Neuron (in vitro differentiated cells): ENCODE measurements around the gene SDHAF2.
"Not testable (repeated sequence)": the region's sequence is repeated elsewhere in the genome, so short reads cannot be mapped to it uniquely, and the experiment has no call there.

ENCODE experiments used
- H2AFZ ChIP-seq: one replicate; pipeline ENCODE4 v1.6.1; 2013; ENCODE audit warnings: low read depth, mild to moderate bottlenecking, inconsistent platforms, low read length, moderate library complexity
- H3K27me3 ChIP-seq: one replicate; pipeline ENCODE4 v1.6.1; 2013; ENCODE audit warnings: low read length; ENCODE audit not compliant: insufficient read depth
- H3K36me3 ChIP-seq: one replicate; pipeline ENCODE4 v1.6.1; 2013; ENCODE audit warnings: low read length; ENCODE audit not compliant: insufficient read depth
- H3K4me1 ChIP-seq: one replicate; pipeline ENCODE4 v1.6.1; 2013; ENCODE audit warnings: low read length; ENCODE audit not compliant: insufficient read depth
- H3K4me3 ChIP-seq: 2 replicates; pipeline ENCODE4 v1.5.1; 2013; ENCODE audit warnings: mild to moderate bottlenecking, low read length, moderate library complexity
- H3K9me3 ChIP-seq: one replicate; pipeline ENCODE4 v1.6.1; 2013; ENCODE audit warnings: low read length

SDHAF2 gene

GRCh38 chr11:61429691-61430582 is at the start of gene SDHAF2, which contains the start of gene CPSF7:
SDHAF2 (plus strand) TSS chr11:61430124; CDS start chr11:61430147, 23 bp downstream.
CPSF7 (minus strand) TSS chr11:61429975; CDS start chr11:61429235, 740 bp downstream.
- H3K4me3 ChIP-seq, result peak within 1 kb of the TSS; percentile 96
- H3K9me3 ChIP-seq, result peaks cover 1% of the 10 kb centered on the region
- H3K4me1 ChIP-seq, result peaks cover 20% of the 10 kb centered on the region
- peaks cover 52% of the 10 kb centered on the region for H3K36me3 ChIP-seq
- H2AFZ ChIP-seq, result peak within 1 kb of the TSS; percentile 64
- no peaks in the 10 kb centered on the region for H3K27me3 ChIP-seq

GRCh38 chr11:61380884-61381283 is 49.0 kb upstream of the SDHAF2 start:
- Histone ChIP-seq H3K4me1 (no peaks in the 10 kb centered on the region), H2AFZ (no peak overlapping the region), H3K9me3 (no peaks in the 10 kb centered on the region), H3K4me3 (no peak overlapping the region), H3K36me3 (peaks cover 10% of the 10 kb centered on the region), H3K27me3 (no peaks in the 10 kb centered on the region)

GRCh38 chr11:61383859-61384258 is 46.1 kb upstream of the SDHAF2 start:
- H3K9me3 ChIP-seq, H2AFZ ChIP-seq, H3K27me3 ChIP-seq, H3K4me3 ChIP-seq, H3K36me3 ChIP-seq, H3K4me1 ChIP-seq: not testable (repeated sequence)

- Histone ChIP-seq H3K4me3 (no peak overlapping the region), H2AFZ (no peak overlapping the region), H3K4me1 (no peaks in the 10 kb centered on the region), H3K27me3 (no peaks in the 10 kb centered on the region), H3K9me3 (peaks cover under 1% of the 10 kb centered on the region), H3K36me3 (no peaks in the 10 kb centered on the region)
These were observed 45.4 kb upstream of the SDHAF2 start for GRCh38 chr11:61384271-61385242.

- Histone ChIP-seq H3K4me1 (peaks cover 2% of the 10 kb centered on the region), H3K9me3 (peaks cover 6% of the 10 kb centered on the region), H2AFZ (no peak overlapping the region), H3K27me3 (no peaks in the 10 kb centered on the region), H3K4me3 (no peak overlapping the region), H3K36me3 (peaks cover 4% of the 10 kb centered on the region)
These were observed 39.8 kb upstream of the SDHAF2 start for GRCh38 chr11:61390161-61390560.

- Histone ChIP-seq H3K27me3 (no peaks in the 10 kb centered on the region), H2AFZ (peak overlapping the region; percentile 20), H3K36me3 (peaks cover 9% of the 10 kb centered on the region), H3K9me3 (peaks cover 6% of the 10 kb centered on the region), H3K4me3 (peak overlapping the region; percentile 63), H3K4me1 (peaks cover 2% of the 10 kb centered on the region)
These were observed 36.8 kb upstream of the SDHAF2 start for GRCh38 chr11:61392981-61393595.

- H3K4me1 ChIP-seq, result no peaks in the 10 kb centered on the region
- peaks cover 60% of the 10 kb centered on the region for H3K36me3 ChIP-seq
- no peak overlapping the region for H2AFZ ChIP-seq
- H3K4me3 ChIP-seq, result no peak overlapping the region
- H3K9me3 ChIP-seq, result no peaks in the 10 kb centered on the region
- H3K27me3 ChIP-seq, result no peaks in the 10 kb centered on the region
These were observed 28.8 kb upstream of the SDHAF2 start for GRCh38 chr11:61401173-61401572.

GRCh38 chr11:61401573-61401972 is 28.4 kb upstream of the SDHAF2 start:
- H3K36me3 ChIP-seq, result peaks cover 63% of the 10 kb centered on the region
- H3K4me3 ChIP-seq, result no peak overlapping the region
- no peaks in the 10 kb centered on the region for H3K4me1 ChIP-seq
- no peak overlapping the region for H2AFZ ChIP-seq
- H3K9me3 ChIP-seq, result no peaks in the 10 kb centered on the region
- no peaks in the 10 kb centered on the region for H3K27me3 ChIP-seq

- peaks cover 73% of the 10 kb centered on the region for H3K36me3 ChIP-seq
- H3K4me1 ChIP-seq, result no peaks in the 10 kb centered on the region
- no peak overlapping the region for H3K4me3 ChIP-seq
- H2AFZ ChIP-seq, result no peak overlapping the region
- no peaks in the 10 kb centered on the region for H3K9me3 ChIP-seq
- no peaks in the 10 kb centered on the region for H3K27me3 ChIP-seq
These were observed 26.3 kb upstream of the SDHAF2 start for GRCh38 chr11:61403658-61404057.

- Histone ChIP-seq H3K9me3 (no peaks in the 10 kb centered on the region), H3K27me3 (no peaks in the 10 kb centered on the region), H3K4me1 (no peaks in the 10 kb centered on the region), H2AFZ (no peak overlapping the region), H3K36me3 (peaks cover 73% of the 10 kb centered on the region), H3K4me3 (no peak overlapping the region)
These were observed 25.8 kb upstream of the SDHAF2 start for GRCh38 chr11:61404103-61404502.

GRCh38 chr11:61404641-61405040 is 25.3 kb upstream of the SDHAF2 start:
- Histone ChIP-seq H3K4me3 (no peak overlapping the region), H3K9me3 (no peaks in the 10 kb centered on the region), H3K36me3 (peaks cover 76% of the 10 kb centered on the region), H3K27me3 (no peaks in the 10 kb centered on the region), H2AFZ (no peak overlapping the region), H3K4me1 (no peaks in the 10 kb centered on the region)

- H3K36me3 ChIP-seq, result peaks cover 86% of the 10 kb centered on the region
These were observed 23.9 kb upstream of the SDHAF2 start for GRCh38 chr11:61406067-61406466.

More at GRCh38 chr11:61406067-61406466, 23.9 kb upstream of the SDHAF2 start:
- Histone ChIP-seq H3K4me1 (no peaks in the 10 kb centered on the region), H3K4me3 (no peak overlapping the region), H3K27me3 (no peaks in the 10 kb centered on the region), H3K9me3 (no peaks in the 10 kb centered on the region), H2AFZ (no peak overlapping the region)
